Measurements from ENCODE around the gene SHLD2.
"Not testable (repeated sequence)": the region's sequence is repeated elsewhere in the genome, so short reads cannot be mapped to it uniquely, and the experiment has no call there.

DNA sequence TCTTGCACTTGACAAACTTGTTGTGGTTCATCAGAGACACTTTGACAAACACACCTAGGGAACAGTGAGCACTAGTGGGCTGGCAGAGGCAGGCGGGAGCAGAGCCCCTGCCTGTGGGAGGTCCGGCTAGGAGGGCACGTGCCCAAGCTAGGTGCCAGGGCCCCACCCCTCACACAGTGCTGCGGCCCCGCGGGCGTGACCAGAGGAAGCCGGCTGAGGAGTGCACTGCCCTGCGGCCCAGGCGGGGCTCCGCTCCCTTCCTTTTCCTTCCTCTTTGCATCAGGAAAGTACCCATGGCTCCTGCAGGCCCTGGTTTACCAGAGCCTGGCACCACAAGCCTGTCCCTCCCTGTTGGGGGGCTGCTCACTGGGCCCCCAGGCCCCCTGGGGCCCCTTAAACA, 121.1 kb downstream of the SHLD2 start:
- not testable (repeated sequence) for TF ChIP-seq POLR2A, EP300, POLR2AphosphoS5 (IDR thresholded peaks at IDR 0.05)
- TF ChIP-seq, protein P1, sequence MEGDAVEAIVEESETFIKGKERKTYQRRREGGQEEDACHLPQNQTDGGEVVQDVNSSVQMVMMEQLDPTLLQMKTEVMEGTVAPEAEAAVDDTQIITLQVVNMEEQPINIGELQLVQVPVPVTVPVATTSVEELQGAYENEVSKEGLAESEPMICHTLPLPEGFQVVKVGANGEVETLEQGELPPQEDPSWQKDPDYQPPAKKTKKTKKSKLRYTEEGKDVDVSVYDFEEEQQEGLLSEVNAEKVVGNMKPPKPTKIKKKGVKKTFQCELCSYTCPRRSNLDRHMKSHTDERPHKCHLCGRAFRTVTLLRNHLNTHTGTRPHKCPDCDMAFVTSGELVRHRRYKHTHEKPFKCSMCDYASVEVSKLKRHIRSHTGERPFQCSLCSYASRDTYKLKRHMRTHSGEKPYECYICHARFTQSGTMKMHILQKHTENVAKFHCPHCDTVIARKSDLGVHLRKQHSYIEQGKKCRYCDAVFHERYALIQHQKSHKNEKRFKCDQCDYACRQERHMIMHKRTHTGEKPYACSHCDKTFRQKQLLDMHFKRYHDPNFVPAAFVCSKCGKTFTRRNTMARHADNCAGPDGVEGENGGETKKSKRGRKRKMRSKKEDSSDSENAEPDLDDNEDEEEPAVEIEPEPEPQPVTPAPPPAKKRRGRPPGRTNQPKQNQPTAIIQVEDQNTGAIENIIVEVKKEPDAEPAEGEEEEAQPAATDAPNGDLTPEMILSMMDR (IDR thresholded peaks at IDR 0.05) = not testable (repeated sequence)

All from suprapubic skin (tissue), 4 donors.